CD4-positive, alpha-beta memory T cell (primary cell): Measurements from ENCODE around the gene COX19. TPM values are rescaled to one million over a fixed set of nuclear protein-coding genes. Genes with fewer than 3 reads are reported as not detected.
A peak's percentile ranks its signal among the peaks of the same experiment; 100 is the strongest.
"Not testable (repeated sequence)": the region's sequence is repeated elsewhere in the genome, so short reads cannot be mapped to it uniquely, and the experiment has no call there.

Experiments used
- CTCF ChIA-PET: fragments of 350-600 bp; sonication (Branson Sonifier 250); formaldehyde crosslinking; loops from one replicate; lab custom pipeline; 2021; ENCODE audit warnings: inconsistent platforms; ENCODE audit not compliant: partially characterized antibody; lab: Charles Lee
- POLR2A ChIA-PET: fragments of 350-600 bp; sonication (Branson Sonifier 250); formaldehyde crosslinking; loops from one replicate; lab custom pipeline; 2021; ENCODE audit not compliant: partially characterized antibody; lab: Charles Lee
- DNase-seq, 5 donors: peaks; one replicate each; pipeline versions ENCODE4 v3.0.0 to v3.0.0-alpha.2; 2020 to 2022; ENCODE audit warnings: mixed read lengths in 1 of 5
- H3K27ac ChIP-seq: one replicate; pipeline ENCODE4 v1.7.0; 2013; ENCODE audit warnings: low read depth, low read length
- H3K27me3 ChIP-seq: 2 replicates; pipeline ENCODE4 v1.7.0; 2013; ENCODE audit warnings: mild to moderate bottlenecking, low read length, moderate library complexity; ENCODE audit not compliant: insufficient read depth
- H3K36me3 ChIP-seq: 2 replicates; pipeline ENCODE4 v1.7.0; 2013; ENCODE audit warnings: mild to moderate bottlenecking, low read length, moderate library complexity; ENCODE audit not compliant: insufficient read depth
- H3K4me1 ChIP-seq: 2 replicates; pipeline ENCODE4 v1.7.0; 2013; ENCODE audit warnings: mild to moderate bottlenecking, low read length, moderate library complexity; ENCODE audit not compliant: insufficient read depth
- H3K4me3 ChIP-seq, 2 donors: one replicate each; pipeline ENCODE4 v1.7.0; 2013; ENCODE audit warnings: low read length in 2 of 2, mild to moderate bottlenecking in 1 of 2
- H3K9me3 ChIP-seq, 2 donors: one replicate each; pipeline ENCODE4 v1.7.0; 2013; ENCODE audit warnings: low read length in 2 of 2, control low read depth in 1 of 2; ENCODE audit not compliant: control insufficient read depth in 1 of 2
- H3K27ac Mint-ChIP-seq, 7 donors: one replicate each; pipeline ENCODE4 v1.8.0; 2020 to 2021; ENCODE audit warnings: mixed read lengths in 7 of 7, mild to moderate bottlenecking in 6 of 7, inconsistent platforms in 3 of 7, moderate library complexity in 3 of 7
- H3K27me3 Mint-ChIP-seq, 2 donors: one replicate each; pipeline ENCODE4 v1.8.0; 2020 to 2021; ENCODE audit warnings: mixed read lengths in 2 of 2
- H3K36me3 Mint-ChIP-seq, 2 donors: one replicate each; pipeline ENCODE4 v1.8.0; 2020 to 2021; ENCODE audit warnings: mixed read lengths in 2 of 2, inconsistent platforms in 1 of 2, mild to moderate bottlenecking in 1 of 2
- H3K4me1 Mint-ChIP-seq, 4 donors: one replicate each; pipeline ENCODE4 v1.8.0; 2020 to 2021; ENCODE audit warnings: mixed read lengths in 4 of 4, mild to moderate bottlenecking in 1 of 4
- H3K4me3 Mint-ChIP-seq, 8 donors: one replicate each; pipeline ENCODE4 v1.8.0; 2020 to 2021; ENCODE audit warnings: mixed read lengths in 8 of 8, mild to moderate bottlenecking in 7 of 8, moderate library complexity in 6 of 8, inconsistent platforms in 3 of 8
- H3K9me3 Mint-ChIP-seq, 8 donors: one replicate each; pipeline ENCODE4 v1.8.0; 2020 to 2021; ENCODE audit warnings: mixed read lengths in 8 of 8, mild to moderate bottlenecking in 5 of 8, inconsistent platforms in 3 of 8, moderate library complexity in 1 of 8
- intact Hi-C: fragments of 100-400 bp; cut with micrococcal nuclease; formaldehyde crosslinking; loops from one replicate; pipeline ENCODE4 v1.15.1; 2023
- polyA plus RNA-seq, 2 donors: library from polyadenylated mRNA; unstranded; fragments of 300-500 nt; fragmentation: Illumina TruSeq; gene quantifications; one replicate each; pipeline ENCODE4 v1.2.3, GENCODE V29; 2021
- total RNA-seq, 2 experiments: library from RNA; stranded (reverse); gene quantifications; one replicate each; pipeline ENCODE4 v1.2.3, GENCODE V29; 2021

The COX19 gene
- total and polyA plus RNA-seq, 4 experiments from 2014 or later: 20.5 to 50.0 (median 33.5) TPM

GRCh38 chr7:1010226-1010625 is 34.9 kb upstream of the COX19 start:
- Mint-ChIP-seq H3K27me3 (no peaks in the 10 kb centered on the region), H3K9me3 (peaks cover 0 to 1% (median 0%) of the 10 kb centered on the region in 8 donors), H3K4me1 (peaks cover 14 to 34% (median 18%) of the 10 kb centered on the region in 4 donors), H3K36me3 (peaks cover 12 to 13% of the 10 kb centered on the region in 2 donors), H3K4me3 (no peak overlapping the region), H3K27ac (no peak overlapping the region)
- ChIA-PET POLR2A (no interaction called here), CTCF (no interaction called here)
- H3K36me3 ChIP-seq: no peaks in the 10 kb centered on the region
- H3K4me1 ChIP-seq: peaks cover 15% of the 10 kb centered on the region
- no peak overlapping the region for H3K4me3 ChIP-seq
- no peak overlapping the region for H3K27ac ChIP-seq
- intact Hi-C loops: no loop called here
- H3K9me3 ChIP-seq: no peaks in the 10 kb centered on the region
- no peak for DNase-seq
- no peaks in the 10 kb centered on the region for H3K27me3 ChIP-seq

GRCh38 chr7:1009747-1010146 is 34.4 kb upstream of the COX19 start:
- H3K27me3 ChIP-seq: no peaks in the 10 kb centered on the region

GRCh38 chr7:1008733-1009363 is 33.5 kb upstream of the COX19 start:
- Mint-ChIP-seq H3K4me1 (peaks cover 11 to 28% (median 15%) of the 10 kb centered on the region in 4 donors), H3K4me3 (no peak overlapping the region), H3K36me3 (peaks cover 10 to 12% of the 10 kb centered on the region in 2 donors), H3K27me3 (no peaks in the 10 kb centered on the region), H3K9me3 (peaks cover 0 to 1% (median 0%) of the 10 kb centered on the region in 8 donors), H3K27ac (peak overlapping the region in 2 of 7 donors; percentile 22 to 60)
- Histone ChIP-seq H3K27ac (no peak overlapping the region), H3K4me3 (no peak overlapping the region), H3K9me3 (no peaks in the 10 kb centered on the region), H3K36me3 (peaks cover 4% of the 10 kb centered on the region), H3K27me3 (no peaks in the 10 kb centered on the region), H3K4me1 (peaks cover 15% of the 10 kb centered on the region)
- ChIA-PET CTCF (no interaction called here), POLR2A (interaction anchor here (0.9 kb wide), 1 partner anchor 20 kb away, joined by 3 read pairs; no protein-coding TSS in a partner anchor)
- no peak for DNase-seq
- intact Hi-C loops: no loop called here

More at GRCh38 chr7:1009747-1010146, 34.4 kb upstream of the COX19 start:
- Histone ChIP-seq H3K9me3 (no peaks in the 10 kb centered on the region), H3K4me1 (peaks cover 15% of the 10 kb centered on the region), H3K4me3 (no peak overlapping the region), H3K27ac (no peak overlapping the region), H3K36me3 (peaks cover under 1% of the 10 kb centered on the region)
- DNase-seq: no peak
- Mint-ChIP-seq H3K27ac (no peak overlapping the region), H3K27me3 (no peaks in the 10 kb centered on the region), H3K4me1 (peaks cover 14 to 34% (median 18%) of the 10 kb centered on the region in 4 donors), H3K9me3 (peaks cover 0 to 1% (median 0%) of the 10 kb centered on the region in 8 donors), H3K36me3 (peaks cover 12 to 13% of the 10 kb centered on the region in 2 donors), H3K4me3 (no peak overlapping the region)
- POLR2A ChIA-PET: no interaction called here
- CTCF ChIA-PET: no interaction called here
- intact Hi-C loops: no loop called here

GRCh38 chr7:1007901-1008300 is 32.6 kb upstream of the COX19 start:
- Histone ChIP-seq H3K27ac (no peak overlapping the region), H3K9me3 (no peaks in the 10 kb centered on the region), H3K36me3 (peaks cover 4% of the 10 kb centered on the region), H3K4me3 (no peak overlapping the region), H3K4me1 (peaks cover 15% of the 10 kb centered on the region), H3K27me3 (no peaks in the 10 kb centered on the region)
- DNase-seq: no peak
- Mint-ChIP-seq H3K4me1 (peaks cover 8 to 24% (median 12%) of the 10 kb centered on the region in 4 donors), H3K9me3 (peaks cover 0 to 1% (median 0%) of the 10 kb centered on the region in 8 donors), H3K27me3 (no peaks in the 10 kb centered on the region), H3K36me3 (peaks cover 9 to 12% of the 10 kb centered on the region in 2 donors), H3K4me3 (no peak overlapping the region), H3K27ac (no peak overlapping the region)
- POLR2A ChIA-PET: interaction anchor here (0.9 kb wide), 1 partner anchor 21 kb away, joined by 3 read pairs; no protein-coding TSS in a partner anchor
- intact Hi-C loops: no loop called here
- CTCF ChIA-PET: interaction anchor here (0.7 kb wide), 1 partner anchor 13 kb away, joined by 3 read pairs; no protein-coding TSS in a partner anchor

DNA sequence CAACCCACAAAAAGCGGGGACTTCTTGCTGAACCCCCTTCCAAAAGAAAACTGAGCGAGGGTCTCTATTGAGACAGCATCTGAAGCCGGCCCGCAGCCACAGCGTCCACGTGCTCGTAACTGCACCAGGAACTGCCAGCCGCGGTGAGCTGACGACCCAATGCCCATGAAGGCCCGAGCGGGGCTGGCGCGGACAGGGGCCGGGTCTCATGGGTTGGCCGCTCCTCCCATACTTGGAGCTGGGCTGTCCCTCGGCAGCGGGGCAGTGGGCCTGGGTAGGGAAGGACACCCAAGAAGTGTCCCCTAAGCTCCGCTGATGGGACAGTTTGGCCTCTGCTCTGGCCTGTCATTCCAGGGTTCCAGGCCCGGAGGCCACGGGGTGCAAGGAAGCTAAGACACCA is 30.0 kb upstream of the COX19 start:
- intact Hi-C loops: no loop called here
- Histone ChIP-seq H3K27ac (no peak overlapping the region), H3K4me3 (no peak overlapping the region), H3K36me3 (peaks cover 4% of the 10 kb centered on the region), H3K9me3 (no peaks in the 10 kb centered on the region), H3K27me3 (no peaks in the 10 kb centered on the region), H3K4me1 (no peaks in the 10 kb centered on the region)
- Mint-ChIP-seq H3K27ac (no peak overlapping the region), H3K27me3 (no peaks in the 10 kb centered on the region), H3K36me3 (peaks cover 9 to 18% of the 10 kb centered on the region in 2 donors), H3K4me3 (no peak overlapping the region), H3K9me3 (peaks cover 0 to 1% (median 0%) of the 10 kb centered on the region in 8 donors), H3K4me1 (peaks cover 2 to 11% (median 5%) of the 10 kb centered on the region in 4 donors)
- ChIA-PET CTCF (interaction anchor here (0.8 to 0.9 kb wide), 2 partner anchors 12 to 13 kb away, joined by 3 read pairs; no protein-coding TSS in a partner anchor), POLR2A (interaction anchor here (1.6 kb wide), 1 partner anchor 12 kb away, joined by 4 read pairs; no protein-coding TSS in a partner anchor)
- no peak for DNase-seq

- no peaks in the 10 kb centered on the region for H3K27me3 ChIP-seq
- ChIA-PET POLR2A (interaction anchor here (1.6 kb wide), 1 partner anchor 11 kb away, joined by 4 read pairs; no protein-coding TSS in a partner anchor), CTCF (interaction anchor here (0.9 kb wide), 1 partner anchor 11 kb away, joined by 3 read pairs; no protein-coding TSS in a partner anchor)
- H3K27me3 Mint-ChIP-seq: no peaks in the 10 kb centered on the region
- H3K27ac Mint-ChIP-seq: no peak overlapping the region
- peaks cover 4% of the 10 kb centered on the region for H3K36me3 ChIP-seq
- no peak overlapping the region for H3K4me3 ChIP-seq
- no peak overlapping the region for H3K27ac ChIP-seq
- H3K4me1 Mint-ChIP-seq: peaks cover 2 to 7% (median 5%) of the 10 kb centered on the region in 4 donors
- intact Hi-C loops: no loop called here
- no peaks in the 10 kb centered on the region for H3K4me1 ChIP-seq
- H3K4me3 Mint-ChIP-seq: no peak overlapping the region
- no peaks in the 10 kb centered on the region for H3K9me3 ChIP-seq
- H3K36me3 Mint-ChIP-seq: peaks cover 9 to 12% of the 10 kb centered on the region in 2 donors
- peaks cover 0 to 1% (median 0%) of the 10 kb centered on the region in 8 donors for H3K9me3 Mint-ChIP-seq
- no peak for DNase-seq
Observed at GRCh38 chr7:1004018-1004852, 28.9 kb upstream of the COX19 start.

- DNase-seq, H3K27me3 ChIP-seq, H3K36me3 ChIP-seq, intact Hi-C loops, H3K4me1 Mint-ChIP-seq, H3K4me3 ChIP-seq, CTCF ChIA-PET, H3K9me3 Mint-ChIP-seq, H3K27me3 Mint-ChIP-seq, H3K27ac Mint-ChIP-seq, POLR2A ChIA-PET, H3K4me3 Mint-ChIP-seq, H3K27ac ChIP-seq, H3K36me3 Mint-ChIP-seq, H3K9me3 ChIP-seq, H3K4me1 ChIP-seq: not testable (repeated sequence)
Observed at GRCh38 chr7:1002445-1002844, 27.1 kb upstream of the COX19 start.
